ENCODE results near the gene TSACC.
"Not testable (repeated sequence)": the region's sequence is repeated elsewhere in the genome, so short reads cannot be mapped to it uniquely, and the experiment has no call there.

Gene TSACC

DNA sequence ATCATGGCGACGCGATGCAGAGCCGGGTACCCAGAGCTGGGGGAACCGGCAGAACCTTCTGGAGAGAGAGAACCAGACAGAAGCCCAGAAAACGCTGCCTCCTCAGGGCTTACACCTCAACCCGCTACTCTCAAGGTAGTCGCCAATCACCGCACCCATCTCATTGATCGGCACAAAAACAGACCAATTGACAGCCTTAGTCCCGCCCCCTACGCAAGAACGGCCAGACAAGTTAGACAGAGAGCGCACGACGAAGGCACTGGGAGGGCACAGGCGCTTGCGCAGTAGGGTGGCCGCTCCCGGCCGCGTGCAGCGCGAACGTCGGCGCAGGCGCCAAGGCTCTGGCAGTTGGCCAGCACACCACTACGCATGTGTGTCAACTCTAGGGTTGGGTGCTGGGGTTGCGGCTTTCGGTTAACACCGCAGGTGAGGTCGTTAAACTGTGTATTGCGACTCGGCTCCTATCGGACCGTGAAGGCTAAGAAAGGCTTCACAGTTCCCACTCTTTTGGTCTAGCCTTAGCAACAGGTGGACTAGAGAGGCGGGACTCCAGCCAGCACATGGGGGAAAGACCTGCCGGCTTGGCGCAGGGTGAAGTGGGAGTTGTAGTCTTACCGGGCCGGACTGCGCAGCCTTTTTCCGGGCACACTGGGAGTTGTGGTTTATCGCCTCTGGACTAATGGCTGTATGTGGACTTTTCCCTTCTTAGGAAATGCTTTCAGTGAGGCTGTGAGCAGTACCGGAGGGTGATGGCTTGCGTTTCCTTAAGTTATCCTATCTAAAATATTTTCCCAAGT is at the start of gene TSACC, which contains the start of gene CCT3:
Gene TSACC, plus strand, starts transcription at position 347 of the 797 bp plus-strand sequence. CDS start 1,232 bp downstream, outside the sequence.
Gene CCT3, minus strand, starts transcription at position 113 of the 797 bp plus-strand sequence. Its CDS starts 108 bp downstream, at position 5.
- peak; percentile 100 for DNase-seq

- no peak for DNase-seq
Observed at GRCh38 chr1:156289857-156290256, 48.5 kb upstream of the TSACC start.

DNA sequence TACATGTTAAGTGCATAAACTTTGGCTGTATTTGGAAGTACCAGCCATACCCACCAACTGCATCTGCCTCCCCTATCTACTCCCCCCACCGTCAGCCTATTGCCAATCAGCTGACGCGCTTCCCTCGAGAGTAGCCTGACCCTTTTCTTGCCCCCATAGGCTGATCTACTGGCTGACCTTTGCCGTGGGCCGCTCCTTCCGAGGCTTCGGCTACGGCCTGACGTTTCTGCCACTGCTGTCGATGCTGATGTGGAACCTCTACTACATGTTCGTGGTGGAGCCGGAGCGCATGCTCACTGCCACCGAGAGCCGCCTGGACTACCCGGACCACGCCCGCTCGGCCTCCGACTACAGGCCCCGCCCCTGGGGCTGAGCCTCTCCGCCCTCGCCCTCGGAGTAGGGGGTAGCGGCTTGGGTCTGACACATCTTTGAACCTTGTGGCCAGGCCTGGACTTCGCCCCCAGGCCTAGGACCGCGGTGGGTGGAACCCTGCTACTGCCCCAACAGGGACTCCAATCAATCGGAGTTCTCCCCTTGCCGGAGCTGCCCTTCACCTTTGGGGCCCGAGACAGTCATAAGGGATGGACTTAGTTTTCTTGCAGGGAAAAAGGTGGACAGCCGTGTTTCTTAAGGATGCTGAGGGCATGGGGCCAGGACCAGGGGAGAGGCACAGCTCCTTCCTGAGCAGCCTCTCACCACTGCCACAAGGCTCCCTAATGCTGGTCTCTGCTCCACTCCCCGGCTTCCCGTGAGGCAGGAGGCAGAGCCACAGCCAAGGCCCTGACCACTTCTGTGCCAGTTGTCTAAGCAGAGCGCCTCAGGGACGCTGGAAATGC is 46.9 kb upstream of the TSACC start:
- no peak for DNase-seq

DNA sequence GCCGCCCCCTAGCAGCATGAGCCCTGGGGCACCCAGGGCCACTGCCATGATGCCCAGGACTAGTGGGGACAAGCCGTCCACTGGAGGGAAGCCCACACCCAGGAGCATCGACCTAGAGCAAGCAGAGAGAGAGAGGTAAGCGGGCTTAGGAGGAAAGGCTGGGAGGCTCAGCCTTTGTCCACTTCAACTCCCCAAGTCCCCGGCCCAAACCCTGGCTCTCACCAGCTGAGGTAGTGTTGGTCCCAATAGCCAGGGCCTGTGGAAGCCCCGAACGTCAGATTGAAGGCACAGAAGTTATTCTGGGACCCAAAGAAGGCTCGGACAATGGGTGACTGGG is 45.3 kb upstream of the TSACC start:
- DNase-seq = no peak

DNA sequence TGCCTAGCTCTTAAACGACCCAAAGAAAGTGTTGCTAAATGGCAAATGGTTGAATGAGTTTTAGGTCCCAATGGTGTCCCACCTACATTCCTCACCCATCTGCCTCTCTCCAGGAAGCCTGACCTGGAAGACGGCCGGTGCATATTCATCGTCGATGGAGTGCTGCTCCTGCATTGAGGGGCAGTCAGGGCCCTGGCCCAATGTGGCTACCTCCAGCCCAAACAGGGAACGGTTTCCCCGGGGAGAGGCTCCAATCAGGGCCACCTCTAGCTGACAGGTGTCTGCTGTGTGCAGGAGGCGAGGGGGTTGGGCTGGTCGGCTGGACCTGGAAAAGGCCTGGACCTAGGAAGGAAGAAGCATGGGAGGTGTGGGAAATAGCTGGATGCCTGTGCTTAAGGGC is 44.4 kb upstream of the TSACC start:
- DNase-seq = no peak

GRCh38 chr1:156295391-156295947 is 42.9 kb upstream of the TSACC start, which contains the start of gene GLMP:
Gene GLMP, minus strand, starts transcription at chr1:156295679. Its CDS starts 34 bp downstream, at chr1:156295645.
- peak; percentile 16 for DNase-seq

- DNase-seq = no peak
Observed at GRCh38 chr1:156298852-156299357, 39.4 kb upstream of the TSACC start, which contains the start of gene VHLL. Gene VHLL, minus strand, starts transcription at chr1:156299307. Its CDS starts 118 bp downstream, at chr1:156299189.

- no peak for DNase-seq
Observed at GRCh38 chr1:156303241-156303640, 35.1 kb upstream of the TSACC start.

- DNase-seq = no peak
Observed at GRCh38 chr1:156305215-156305614, 33.1 kb upstream of the TSACC start.

DNA sequence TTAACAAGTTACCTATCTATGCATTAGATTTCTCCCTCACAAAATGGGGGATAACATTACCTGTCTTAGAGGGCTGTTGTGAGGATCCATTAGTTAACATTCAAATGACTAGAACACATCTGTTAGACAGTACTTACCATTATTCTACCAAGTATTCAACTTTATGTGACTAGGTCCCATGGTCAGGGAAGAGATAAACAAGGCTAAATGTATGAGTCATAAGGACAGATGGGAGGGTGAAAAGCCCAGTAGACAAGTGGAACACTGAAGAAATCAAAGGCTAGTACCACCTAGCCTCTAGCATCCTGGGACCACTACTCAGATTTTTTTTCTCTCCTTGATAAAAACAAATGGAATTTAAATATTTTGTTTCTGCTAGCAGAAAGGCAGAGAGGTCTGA is 30.2 kb upstream of the TSACC start:
- no peak for DNase-seq

DNA sequence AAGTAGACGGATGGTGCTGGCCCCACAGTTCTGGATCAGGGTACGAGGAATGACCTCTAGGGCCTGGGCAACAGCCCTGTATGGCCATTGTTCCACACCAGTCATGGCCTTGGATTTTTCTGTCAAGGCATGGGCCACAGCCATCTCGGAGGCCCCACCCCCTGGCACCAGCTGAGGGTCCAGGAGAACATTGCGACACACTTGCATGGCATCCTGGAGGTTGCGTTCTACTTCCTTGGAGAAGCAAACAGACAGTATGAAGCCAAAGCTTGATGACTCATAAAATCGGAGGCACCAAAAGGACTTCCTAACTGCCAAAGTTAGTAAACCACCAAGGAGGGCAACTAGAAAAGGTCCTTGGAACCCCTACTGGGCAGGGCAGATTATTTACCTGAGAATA is 27.4 kb upstream of the TSACC start:
- DNase-seq = no peak

GRCh38 chr1:156316909-156317308 is 21.4 kb upstream of the TSACC start:
- no peak for DNase-seq

GRCh38 chr1:156319664-156320063 is 18.7 kb upstream of the TSACC start:
- no peak for DNase-seq

DNA sequence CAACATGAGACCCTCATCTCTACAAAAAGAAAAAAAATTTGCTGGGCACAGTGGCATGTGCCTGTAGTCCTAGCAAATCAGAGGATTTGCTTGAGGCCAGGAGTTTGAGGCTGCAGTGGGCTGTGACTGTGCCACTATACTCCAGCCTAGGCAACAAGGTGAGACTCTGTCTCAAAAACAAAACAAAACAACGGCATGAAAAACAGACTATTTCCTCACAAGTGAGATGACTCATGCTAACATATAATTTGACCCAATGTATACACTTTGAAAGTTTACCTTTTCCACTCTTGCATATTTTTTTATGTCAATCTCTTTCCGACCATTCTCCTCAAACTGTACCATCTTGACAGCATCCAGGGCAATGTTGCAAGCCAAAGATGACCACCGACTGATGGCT is 17.8 kb upstream of the TSACC start:
- no peak for DNase-seq

DNA sequence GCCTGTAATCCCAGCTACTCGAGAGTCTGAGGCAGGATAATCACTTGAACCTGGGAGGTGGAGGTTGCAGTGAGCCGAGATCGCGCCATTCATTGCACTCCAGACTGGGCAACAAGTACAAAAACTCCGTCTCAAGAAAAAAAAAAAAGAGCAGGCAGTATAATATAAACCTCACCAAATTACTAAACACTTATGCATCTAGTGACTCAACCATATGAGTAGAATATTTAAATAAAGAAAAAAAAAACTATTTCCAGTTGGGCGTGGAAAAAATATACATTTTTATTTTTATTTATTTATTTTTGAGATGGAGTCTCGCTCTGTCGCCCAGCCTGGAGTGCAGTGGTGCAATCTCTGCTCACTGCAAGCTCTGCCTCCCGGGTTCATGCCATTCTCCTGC is 15.1 kb upstream of the TSACC start:
- DNase-seq = not testable (repeated sequence)

GRCh38 chr1:156336242-156336641 is 2.1 kb upstream of the TSACC start:
- no peak for DNase-seq

GRCh38 chr1:156337052-156337887 is 1.1 kb upstream of the TSACC start:
- no peak for DNase-seq

DNA sequence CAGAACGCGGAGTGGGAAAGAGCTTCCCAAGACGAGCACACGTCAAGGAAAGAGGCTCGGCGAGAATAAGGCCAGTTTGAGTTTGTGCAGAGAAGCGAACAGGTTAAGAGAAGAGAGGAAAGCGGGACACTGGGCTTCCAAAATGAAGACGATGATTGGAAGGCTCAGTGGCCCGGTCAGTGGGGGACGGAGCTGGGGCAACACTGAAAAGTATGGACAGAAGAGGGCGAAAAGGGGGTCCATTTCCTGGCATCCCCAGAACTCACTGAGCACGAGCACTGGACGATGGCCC is 492 bp upstream of the TSACC start:
- DNase-seq = peak; percentile 38

DNA sequence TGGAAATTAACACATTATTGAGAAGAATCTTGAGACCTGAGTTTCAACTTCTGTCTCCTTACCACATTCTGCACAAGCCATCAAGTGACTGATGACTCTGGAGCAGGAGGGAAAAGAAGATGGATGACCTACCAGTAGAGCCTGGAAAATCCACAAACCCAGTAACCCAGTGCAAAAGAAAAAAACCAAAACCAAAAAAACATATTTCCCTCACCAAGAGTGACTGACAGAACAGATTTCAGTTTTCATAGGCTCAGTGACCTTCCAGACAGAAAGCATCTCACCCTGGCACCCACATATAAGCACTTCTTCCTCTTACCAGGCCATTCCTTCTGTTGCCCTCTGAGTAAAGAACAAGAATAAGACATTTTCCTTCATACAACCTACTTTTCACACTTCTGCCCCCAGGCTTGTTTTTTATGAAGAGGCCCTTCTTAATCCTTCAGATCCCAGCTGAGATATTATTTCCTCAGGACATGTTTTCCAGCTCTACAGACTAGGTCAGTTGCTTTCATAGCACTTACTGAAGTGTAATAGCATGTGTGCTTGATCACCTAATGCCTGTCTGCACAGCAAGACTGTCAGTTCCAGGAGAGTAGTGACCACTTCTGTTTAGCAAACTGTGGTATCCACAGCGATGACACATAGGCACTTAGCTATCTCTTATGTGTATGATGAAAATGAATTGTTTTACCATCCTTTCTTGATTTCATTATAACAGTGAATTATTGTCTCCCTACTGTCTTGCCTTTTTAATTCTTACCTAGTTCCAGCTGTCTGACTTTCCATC is 4.0 kb downstream of the TSACC start:
- no peak for DNase-seq

GRCh38 chr1:156344409-156344808 is 6.1 kb downstream of the TSACC start:
- DNase-seq = no peak

- DNase-seq = not testable (repeated sequence)
Observed at GRCh38 chr1:156346035-156346434, 7.7 kb downstream of the TSACC start.

DNA sequence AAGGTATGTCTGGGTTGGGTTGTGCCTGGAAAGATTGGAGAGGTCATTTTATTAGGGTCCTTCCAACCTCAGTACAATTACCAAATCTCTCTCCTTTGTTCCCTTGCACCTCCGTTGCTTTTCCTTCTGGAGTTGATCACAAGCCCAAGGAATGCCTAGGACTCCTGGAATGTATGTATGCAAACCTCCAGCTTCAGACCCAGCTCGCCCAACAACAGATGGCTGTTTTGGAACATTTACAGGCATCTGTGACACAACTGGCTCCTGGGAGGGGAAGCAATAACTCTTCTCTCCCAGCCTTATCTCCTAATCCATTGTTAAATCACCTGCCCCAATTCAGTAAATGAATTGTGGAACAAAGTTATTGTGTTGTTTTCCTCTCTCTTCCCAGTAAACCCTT is 8.3 kb downstream of the TSACC start:
- DNase-seq = no peak
